Breast epithelium (tissue), 3 donors: ENCODE data around the gene SLC25A5.

Experiments
- CTCF ChIP-seq, 3 donors: fragments of 450-650 bp; IDR thresholded peaks; one replicate each; pipeline ENCODE4 v1.5.1; 2016 to 2017; ENCODE audit warnings: antibody characterized with exemption in 3 of 3, mild to moderate bottlenecking in 3 of 3, moderate library complexity in 3 of 3
- POLR2A ChIP-seq: fragments of 450-650 bp; IDR thresholded peaks from one replicate; pipeline ENCODE4 v1.6.1; 2016; ENCODE audit warnings: antibody characterized with exemption, mild to moderate bottlenecking, moderate library complexity
- POLR2AphosphoS5 ChIP-seq, 3 donors: sonication (generic); formaldehyde crosslinking; IDR thresholded peaks; one replicate each; pipeline ENCODE4 v1.6.1; 2017; ENCODE audit warnings: antibody characterized with exemption in 3 of 3

DNA sequence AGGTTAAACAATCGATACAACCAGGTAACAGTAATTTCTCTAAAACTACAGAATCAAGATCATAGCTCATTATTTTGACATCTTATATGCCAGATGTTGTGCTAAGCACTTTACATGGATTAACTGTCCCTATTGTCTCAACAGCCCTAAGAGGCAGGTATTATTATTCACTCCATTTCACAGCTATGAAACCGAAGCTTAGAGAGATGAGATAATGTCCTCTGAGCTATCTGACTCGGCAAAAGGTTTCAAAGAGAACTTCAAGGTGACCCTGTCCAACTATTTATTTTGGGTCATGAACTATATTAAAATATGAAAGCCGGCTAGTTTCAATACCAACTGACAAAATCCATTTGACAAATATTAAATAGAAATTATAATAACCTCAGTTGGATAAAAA is 10.3 kb downstream of the SLC25A5 start:
- TF ChIP-seq POLR2A, result no peak
- TF ChIP-seq CTCF (IDR thresholded peaks at IDR 0.05), result no peak
- TF ChIP-seq POLR2AphosphoS5 (IDR thresholded peaks at IDR 0.05), result no peak
